HepG2 (cell line): ENCODE data around the gene MYO10. TPM values are rescaled to one million over a fixed set of nuclear protein-coding genes. Genes with fewer than 3 reads are reported as not detected.

Source experiments
- ATAC-seq: fragments of 200-7000 bp; cut with Tn5 transposase; 3 replicates; pipeline ENCODE4 v1.9.1; 2020; ENCODE audit warnings: mild to moderate bottlenecking, moderate library complexity
- BruUV-seq: library from RNA; stranded (reverse); fragments of 400-500 nt; replicated peaks from 2 replicates; lab custom pipeline; 2021; lab: Mats Ljungman, UMichigan
- CTCF ChIA-PET: fragments of 300-600 bp; formaldehyde crosslinking; extraction: SDS; loops from one replicate; lab custom pipeline; 2021; ENCODE audit warnings: low total read pairs, inconsistent platforms, low intra/inter-chr PET ratio; lab: Yijun Ruan, JAX
- POLR2A ChIA-PET: fragments of 350-600 bp; sonication (Branson Sonifier 250); formaldehyde crosslinking; loops from one replicate; lab custom pipeline; 2020; ENCODE audit warnings: antibody characterized with exemption, inconsistent platforms; lab: Yijun Ruan, JAX
- DNase-seq: peaks from one replicate; pipeline ENCODE4 v3.0.0-alpha.2; 2015; ENCODE audit warnings: low spot score
- FAIRE-seq: peaks from 3 replicates; lab custom pipeline; 2011; peaks lifted over from hg19 to GRCh38; lab: Jason Lieb, UNC
- H2AFZ ChIP-seq: one replicate; pipeline ENCODE4 v1.6.1; 2011; ENCODE audit warnings: low read length, inconsistent platforms
- H3K27ac ChIP-seq: fragments of 300-600 bp; 3 replicates; pipeline ENCODE4 v1.8.0; 2011; ENCODE audit warnings: mixed run types, mild to moderate bottlenecking, mixed read lengths, low read length, inconsistent platforms; ENCODE audit not compliant: insufficient read depth; ENCODE audit errors: extremely low read length
- H3K27me3 ChIP-seq, 2 experiments: fragments of 200-600 bp in 1 of 2; 2 replicates in 1 of 2; 3 replicates in 1 of 2; pipeline versions ENCODE4 v1.6.0 to v1.8.0; 2011; ENCODE audit warnings: low read length in 2 of 2, mild to moderate bottlenecking in 2 of 2, moderate library complexity in 2 of 2, inconsistent platforms in 1 of 2; ENCODE audit not compliant: insufficient read depth in 2 of 2, control insufficient read depth in 1 of 2
- H3K36me3 ChIP-seq, 2 experiments: fragments of 200-600 bp in 1 of 2; replicated peaks in 1 of 2; 2 replicates in 1 of 2; 3 replicates in 1 of 2; pipeline versions ENCODE4 v1.5.1 to v1.8.0; 2011; ENCODE audit warnings: low read length in 2 of 2, inconsistent platforms in 1 of 2; ENCODE audit not compliant: insufficient read depth in 2 of 2, control insufficient read depth in 1 of 2
- H3K4me1 ChIP-seq: 2 replicates; pipeline ENCODE4 v1.5.1; 2012; ENCODE audit warnings: low read length, inconsistent platforms; ENCODE audit not compliant: insufficient read depth
- H3K4me2 ChIP-seq: 2 replicates; pipeline ENCODE4 v1.6.0; 2011; ENCODE audit warnings: low read depth, low read length, inconsistent platforms
- H3K4me3 ChIP-seq, 3 experiments: fragments of 200-600 bp in 1 of 3; sonication (generic), shearing (Covaris generic) in 1 of 3; replicated peaks in 1 of 3; 2 replicates each; pipeline ENCODE4 v1.5.1; 2011 to 2016; ENCODE audit warnings: low read length in 3 of 3, inconsistent platforms in 2 of 3, low read depth in 2 of 3, mild to moderate bottlenecking in 2 of 3, control low read depth in 1 of 3, mixed read lengths in 1 of 3; ENCODE audit not compliant: insufficient read depth in 1 of 3
- H3K79me2 ChIP-seq: one replicate; pipeline ENCODE4 v1.6.1; 2011; ENCODE audit warnings: low read length, inconsistent platforms; ENCODE audit not compliant: insufficient read depth
- H3K9ac ChIP-seq: 2 replicates; pipeline ENCODE4 v1.6.0; 2011; ENCODE audit warnings: mild to moderate bottlenecking, low read depth, low read length, inconsistent platforms; ENCODE audit not compliant: insufficient read depth
- H3K9me3 ChIP-seq: 2 replicates; pipeline ENCODE4 v1.5.1; 2012; ENCODE audit warnings: mild to moderate bottlenecking, low read length
- H4K20me1 ChIP-seq: 2 replicates; pipeline ENCODE4 v1.6.0; 2011; ENCODE audit warnings: inconsistent platforms, mild to moderate bottlenecking, low read length, moderate library complexity; ENCODE audit not compliant: insufficient read depth
- SALL2 ChIP-seq: sonication (generic); formaldehyde crosslinking; IDR thresholded peaks from 2 replicates; pipeline ENCODE4 v1.8.1; 2023; ENCODE audit warnings: mild to moderate bottlenecking, missing genetic modification reagents, inconsistent platforms
- SMARCE1 ChIP-seq: fragments of 450-650 bp; IDR thresholded peaks from 2 replicates; pipeline ENCODE4 v1.6.1; 2017; ENCODE audit warnings: borderline replicate concordance
- SNRNP70 ChIP-seq: fragments of 200-400 bp; formaldehyde crosslinking; IDR thresholded peaks from 2 replicates; pipeline ENCODE4 v1.6.1; 2017; ENCODE audit warnings: mild to moderate bottlenecking, low read depth, low read length, moderate library complexity
- SRSF1 ChIP-seq: fragments of 200-400 bp; formaldehyde crosslinking; optimal IDR thresholded peaks from 2 replicates; pipeline ENCODE3; 2017; ENCODE audit warnings: mild to moderate bottlenecking, low read depth, low read length, moderate library complexity
- SUZ12 ChIP-seq: fragments of 150-350 bp; IDR thresholded peaks from 2 replicates; pipeline ENCODE4 v1.6.1; 2014; ENCODE audit warnings: low read depth, low read length
- TSC22D2 ChIP-seq: sonication (generic); formaldehyde crosslinking; IDR thresholded peaks from 2 replicates; pipeline ENCODE4 v1.5.1; 2020; ENCODE audit warnings: missing genetic modification reagents, mild to moderate bottlenecking, borderline replicate concordance
- ZNF354B ChIP-seq: sonication (generic); formaldehyde crosslinking; IDR thresholded peaks from 2 replicates; pipeline ENCODE4 v1.8.0; 2022; ENCODE audit warnings: mild to moderate bottlenecking, missing genetic modification reagents
- ZNF547 ChIP-seq: sonication (generic); formaldehyde crosslinking; IDR thresholded peaks from 2 replicates; pipeline ENCODE4 v1.5.1; 2020; ENCODE audit warnings: mild to moderate bottlenecking, missing genetic modification reagents
- ZNF772 ChIP-seq: sonication (generic); formaldehyde crosslinking; IDR thresholded peaks from 2 replicates; pipeline ENCODE4 v1.5.0; 2020; ENCODE audit warnings: mild to moderate bottlenecking, missing genetic modification reagents
- WGBS: methylation state at CpG from one replicate; pipeline ENCODE4 v1.1.6; 2017; ENCODE audit warnings: low lambda C conversion rate; 5-methylcytosine and 5-hydroxymethylcytosine counted together
- in situ Hi-C: cut with HindIII; loops from 2 replicates; pipeline ENCODE4 v1.10.0; 2017; ENCODE audit warnings: low pct_unique_long_range_greater_than_20kb; ENCODE audit not compliant: extremely low pct_ligation_motif_present
- intact Hi-C: fragments of 100-400 bp; cut with micrococcal nuclease; formaldehyde crosslinking; loops from one replicate; pipeline ENCODE4 v1.10.0; 2022; ENCODE audit not compliant: unreplicated experiment
- polyA plus RNA-seq, 8 experiments: library from polyadenylated mRNA; depleted of rRNA in 3 of 8; stranded (reverse) in 7 of 8; unstranded in 1 of 8; fragments of >200 nt; fragmentation: Illumina TruSeq in 4 of 8; extraction: Trizol in 4 of 8; gene quantifications; 2 replicates each; pipeline versions ENCODE4 v1.2.1 to v1.2.3, GENCODE V29; 2011 to 2016; ENCODE audit warnings: low read depth in 4 of 8, missing spikeins in 1 of 8, mixed read lengths in 1 of 8; ENCODE audit not compliant: insufficient read depth in 1 of 8
- total RNA-seq, 5 experiments: library from RNA; depleted of rRNA; stranded (reverse); fragments of >200 nt; fragmentation: Illumina TruSeq; extraction: Trizol; gene quantifications; 2 replicates each; pipeline ENCODE4 v1.2.3, GENCODE V29; 2016; ENCODE audit warnings: low read depth in 1 of 5

MYO10 gene
- total and polyA plus RNA-seq, 2 of the 13 experiments (the other 11 are each of a cell fraction or from before 2014, with no cell fraction given) = 4.5 to 14.0 TPM

DNA sequence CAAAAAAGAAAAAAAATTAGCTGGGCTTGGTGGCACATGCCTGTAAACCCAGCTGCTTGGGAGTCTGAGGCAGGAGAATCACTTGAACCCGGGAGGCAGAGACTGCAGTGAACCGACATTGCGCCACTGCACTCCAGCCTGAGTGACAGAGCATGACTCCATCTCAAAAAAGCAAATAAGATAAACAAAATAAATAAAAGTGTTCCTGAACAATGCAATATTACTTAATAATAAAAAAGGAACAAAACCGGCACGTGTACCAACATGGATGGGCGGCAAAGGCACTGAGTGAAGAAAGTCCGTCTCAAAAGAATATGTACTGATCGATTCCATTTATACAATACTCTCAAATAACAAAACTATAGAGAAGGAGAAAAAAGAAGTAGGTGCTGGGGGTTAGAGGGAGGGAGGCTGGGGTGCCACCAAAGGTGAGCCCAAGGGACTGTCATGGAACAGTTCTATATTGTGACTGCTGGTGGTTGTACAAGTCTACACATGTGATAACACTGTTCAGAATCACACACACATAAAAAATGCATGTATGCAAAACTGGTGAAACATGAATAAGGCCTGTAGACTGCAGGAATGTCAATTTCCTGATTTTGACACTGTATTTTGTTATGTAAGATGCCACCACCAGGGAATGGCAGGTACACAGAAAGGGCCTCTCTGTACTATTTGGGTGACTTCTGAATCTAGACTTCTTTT, 15.8 kb downstream of the MYO10 start (continued):
- TF ChIP-seq SUZ12 = no peak

DNA sequence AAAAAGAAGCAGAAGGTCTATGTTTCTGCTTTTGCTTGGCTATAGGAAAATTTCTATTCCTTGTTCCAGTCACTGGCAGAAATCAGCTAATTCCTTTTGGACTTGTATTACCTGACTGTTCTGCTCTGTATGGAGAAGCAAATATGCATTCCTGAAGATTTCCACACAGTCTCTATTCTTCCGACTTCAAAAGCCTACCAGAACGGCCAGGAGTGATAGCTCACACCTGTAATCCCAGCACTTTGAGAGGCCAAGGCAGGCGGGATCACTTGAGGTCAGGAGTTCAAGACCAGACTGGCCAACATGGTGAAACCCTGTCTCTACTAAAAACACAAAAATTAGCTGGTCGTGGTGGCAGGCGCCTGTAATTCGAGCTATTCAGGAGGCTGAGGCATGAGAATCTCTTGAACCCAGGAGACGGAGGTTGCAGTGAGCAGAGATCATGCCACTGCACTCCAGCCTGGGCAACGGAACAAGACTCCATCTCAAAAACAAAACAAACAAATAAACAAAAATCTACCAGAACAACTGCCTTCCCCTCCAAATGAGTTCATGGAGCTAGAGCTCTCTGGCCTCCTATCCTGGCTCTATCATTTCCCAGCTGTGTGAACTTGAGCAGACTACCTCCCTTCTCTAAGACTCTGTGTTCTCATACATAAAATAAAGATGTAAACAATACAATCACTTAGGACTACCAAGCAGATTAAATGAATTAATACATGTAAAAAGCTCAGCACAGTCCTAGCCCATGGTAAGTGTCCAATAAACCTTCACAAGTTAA, 17.0 kb downstream of the MYO10 start:
- Histone ChIP-seq H2AFZ (no peak overlapping the region), H3K4me3 (no peak overlapping the region), H3K79me2 (no peaks in the 10 kb centered on the region), H3K9me3 (no peaks in the 10 kb centered on the region), H4K20me1 (no peaks in the 10 kb centered on the region), H3K36me3 (no peaks in the 10 kb centered on the region), H3K9ac (no peak overlapping the region), H3K27ac (no peak overlapping the region), H3K4me2 (no peak overlapping the region), H3K4me1 (no peaks in the 10 kb centered on the region), H3K27me3 (no peaks in the 10 kb centered on the region; a peak in 1 of 5 replicates)
- BruUV-seq = no TSS peak
- FAIRE-seq (no peak), DNase-seq (no peak), ATAC-seq (peak; percentile 43; the same call in 2 of the 3 replicates)
- in situ Hi-C loops = no loop called here
- ChIA-PET POLR2A (no interaction called here), CTCF (no interaction called here)
- intact Hi-C loops = no loop called here
- no peak for TF ChIP-seq ZNF547 (CRISPR knock-in tag)
- no peak for TF ChIP-seq SNRNP70
- no peak for TF ChIP-seq SRSF1
- TF ChIP-seq SALL2 = no peak
- no peak for TF ChIP-seq TSC22D2 (CRISPR knock-in tag)
- TF ChIP-seq SMARCE1 = no peak
- TF ChIP-seq ZNF354B (CRISPR knock-in tag) = no peak
- no peak for TF ChIP-seq ZNF772 (CRISPR knock-in tag)
- WGBS = 12% methylated on average over 8 of the region's 8 CpGs
